ENCODE measurements around the gene RAF1. TPM values are rescaled to one million over a fixed set of nuclear protein-coding genes. Genes with fewer than 3 reads are reported as not detected.

RAF1 gene
- total and polyA plus RNA-seq, 9 of the 15 experiments (the other 6 are each of a cell fraction or from before 2014, with no cell fraction given) = 28.0 to 183 (median 85.6) TPM

GRCh38 chr3:12591456-12591855, 72.5 kb downstream of the RAF1 start (continued):
- TF ChIP-seq HMG20B (CRISPR knock-in tag; IDR thresholded peaks at IDR 0.05) (no peak), SMARCB1 (IDR thresholded peaks at IDR 0.05; ENCODE audit: insufficient read length, low read depth) (no peak), DMBX1 (CRISPR knock-in tag; IDR thresholded peaks at IDR 0.05; ENCODE audit: borderline replicate concordance) (no peak)
- TF ChIP-seq, protein P1, sequence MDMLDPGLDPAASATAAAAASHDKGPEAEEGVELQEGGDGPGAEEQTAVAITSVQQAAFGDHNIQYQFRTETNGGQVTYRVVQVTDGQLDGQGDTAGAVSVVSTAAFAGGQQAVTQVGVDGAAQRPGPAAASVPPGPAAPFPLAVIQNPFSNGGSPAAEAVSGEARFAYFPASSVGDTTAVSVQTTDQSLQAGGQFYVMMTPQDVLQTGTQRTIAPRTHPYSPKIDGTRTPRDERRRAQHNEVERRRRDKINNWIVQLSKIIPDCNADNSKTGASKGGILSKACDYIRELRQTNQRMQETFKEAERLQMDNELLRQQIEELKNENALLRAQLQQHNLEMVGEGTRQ (CRISPR knock-in tag; IDR thresholded peaks at IDR 0.05) = no peak

- no peak overlapping the region for H3K4me2 ChIP-seq (ENCODE audit: insufficient read depth, low read length)
- no peaks in the 10 kb centered on the region for H4K20me1 ChIP-seq (replicated peaks; ENCODE audit: control insufficient read depth, insufficient read depth, low read length)
- no TSS peak for BruUV-seq (replicated peaks)
- no peaks in the 10 kb centered on the region for H3K9me1 ChIP-seq (ENCODE audit: control insufficient read depth, insufficient read depth, low read length)
- 0 out of 5 replicates have a peak, but pooled peaks cover 0 to 2% of the 10 kb centered on the region in 2 experiments for H3K4me1 ChIP-seq (replicated peaks in 1 of 2; ENCODE audit: control insufficient read depth in 2 of 2, insufficient read depth in 2 of 2, low read length in 2 of 2)
- no peak for DNase-seq (ENCODE audit: extremely low read depth in 1 of 4, low spot score in 3 of 4)
- ChIA-PET POLR2A (interaction anchor here (1.1 kb wide), 2 partner anchors 12 to 13 kb away, joined by 3 read pairs; no protein-coding TSS in a partner anchor), CTCF (ENCODE audit: low intra/inter-chr PET ratio) (no interaction called here)
- in situ Hi-C loops (cut with MboI) = no loop called here
- no peak for TF ChIP-seq CBX5 (IDR thresholded peaks at IDR 0.05; ENCODE audit: borderline replicate concordance, low read depth)
- TF ChIP-seq, protein P2, sequence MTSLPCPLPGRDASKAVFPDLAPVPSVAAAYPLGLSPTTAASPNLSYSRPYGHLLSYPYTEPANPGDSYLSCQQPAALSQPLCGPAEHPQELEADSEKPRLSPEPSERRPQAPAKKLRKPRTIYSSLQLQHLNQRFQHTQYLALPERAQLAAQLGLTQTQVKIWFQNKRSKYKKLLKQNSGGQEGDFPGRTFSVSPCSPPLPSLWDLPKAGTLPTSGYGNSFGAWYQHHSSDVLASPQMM (CRISPR knock-in tag; IDR thresholded peaks at IDR 0.05) = no peak
- TF ChIP-seq, protein P1 (CRISPR knock-in tag; IDR thresholded peaks at IDR 0.05) = no peak
- TF ChIP-seq, protein P3, sequence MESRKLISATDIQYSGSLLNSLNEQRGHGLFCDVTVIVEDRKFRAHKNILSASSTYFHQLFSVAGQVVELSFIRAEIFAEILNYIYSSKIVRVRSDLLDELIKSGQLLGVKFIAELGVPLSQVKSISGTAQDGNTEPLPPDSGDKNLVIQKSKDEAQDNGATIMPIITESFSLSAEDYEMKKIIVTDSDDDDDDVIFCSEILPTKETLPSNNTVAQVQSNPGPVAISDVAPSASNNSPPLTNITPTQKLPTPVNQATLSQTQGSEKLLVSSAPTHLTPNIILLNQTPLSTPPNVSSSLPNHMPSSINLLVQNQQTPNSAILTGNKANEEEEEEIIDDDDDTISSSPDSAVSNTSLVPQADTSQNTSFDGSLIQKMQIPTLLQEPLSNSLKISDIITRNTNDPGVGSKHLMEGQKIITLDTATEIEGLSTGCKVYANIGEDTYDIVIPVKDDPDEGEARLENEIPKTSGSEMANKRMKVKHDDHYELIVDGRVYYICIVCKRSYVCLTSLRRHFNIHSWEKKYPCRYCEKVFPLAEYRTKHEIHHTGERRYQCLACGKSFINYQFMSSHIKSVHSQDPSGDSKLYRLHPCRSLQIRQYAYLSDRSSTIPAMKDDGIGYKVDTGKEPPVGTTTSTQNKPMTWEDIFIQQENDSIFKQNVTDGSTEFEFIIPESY (CRISPR knock-in tag; IDR thresholded peaks at IDR 0.05) = no peak
- TF ChIP-seq ESRRB (CRISPR knock-in tag; IDR thresholded peaks at IDR 0.05; ENCODE audit: borderline replicate concordance) = no peak
- TF ChIP-seq, protein P4, sequence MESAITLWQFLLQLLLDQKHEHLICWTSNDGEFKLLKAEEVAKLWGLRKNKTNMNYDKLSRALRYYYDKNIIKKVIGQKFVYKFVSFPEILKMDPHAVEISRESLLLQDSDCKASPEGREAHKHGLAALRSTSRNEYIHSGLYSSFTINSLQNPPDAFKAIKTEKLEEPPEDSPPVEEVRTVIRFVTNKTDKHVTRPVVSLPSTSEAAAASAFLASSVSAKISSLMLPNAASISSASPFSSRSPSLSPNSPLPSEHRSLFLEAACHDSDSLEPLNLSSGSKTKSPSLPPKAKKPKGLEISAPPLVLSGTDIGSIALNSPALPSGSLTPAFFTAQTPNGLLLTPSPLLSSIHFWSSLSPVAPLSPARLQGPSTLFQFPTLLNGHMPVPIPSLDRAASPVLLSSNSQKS (CRISPR knock-in tag; IDR thresholded peaks at IDR 0.05) = no peak
- no peak for TF ChIP-seq BDP1 (IDR thresholded peaks at IDR 0.05; ENCODE audit: insufficient read depth, insufficient read length)
- no peak for TF ChIP-seq HNRNPLL (IDR thresholded peaks at IDR 0.05; ENCODE audit: low read depth, low read length, poor library complexity, severe bottlenecking)
- TF ChIP-seq MAX (CRISPR knock-in tag; IDR thresholded peaks at IDR 0.05) = no peak
- no peak for TF ChIP-seq KAT7 (CRISPR knock-in tag; IDR thresholded peaks at IDR 0.05; ENCODE audit: borderline replicate concordance)
- no peak for TF ChIP-seq MCM5 (IDR thresholded peaks at IDR 0.05; ENCODE audit: low read depth)
- H3K27me3 ChIP-seq (ENCODE audit: control insufficient read depth in 2 of 2, insufficient read depth in 2 of 2, low read length in 2 of 2) = no peaks in the 10 kb centered on the region
- no peak overlapping the region for H2AFZ ChIP-seq (ENCODE audit: low read depth, low read length)
- WGBS (ENCODE audit: insufficient coverage, low coverage, missing lambda C conversion rate) = 67% methylated on average over 1 of the region's 4 CpGs
- FAIRE-seq = no peak
- no peak for ATAC-seq
- H3K27ac ChIP-seq (ENCODE audit: extremely low read depth, low read depth, low read length) = no peak overlapping the region
- no peaks in the 10 kb centered on the region; the same call in 2 of the 3 replicates for H3K79me2 ChIP-seq (ENCODE audit: control insufficient read depth, insufficient read depth, low read length)
- no peak overlapping the region for H3K9ac ChIP-seq (ENCODE audit: insufficient read depth in 1 of 2, low read depth in 2 of 2, low read length in 2 of 2)
- peaks cover 95% of the 10 kb centered on the region for H3K36me3 ChIP-seq (ENCODE audit: control insufficient read depth, insufficient read depth, low read length)
- H3K4me3 ChIP-seq = no peak overlapping the region
- intact Hi-C loops (cut with micrococcal nuclease) = no loop called here
- no peaks in the 10 kb centered on the region for H3K9me3 ChIP-seq (replicated peaks; ENCODE audit: control insufficient read depth, insufficient read depth, low read depth, low read length)
Observed at GRCh38 chr3:12590096-12590495, 73.8 kb downstream of the RAF1 start.

All from K562 (cell line).